Activated T-cell treated with anti-CD3 and anti-CD28 coated beads, Interleukin-2, amount 50 U/mL, for 48 hours (primary cell): ENCODE data around the gene ANO9.
"Not testable (repeated sequence)": the region's sequence is repeated elsewhere in the genome, so short reads cannot be mapped to it uniquely, and the experiment has no call there.

Experiments
- DNase-seq, 2 experiments: peaks; one replicate each; pipeline ENCODE4 v3.0.0-alpha.2; 2020

Gene ANO9

GRCh38 chr11:399731-400211, 42.0 kb downstream of the ANO9 start:
- no peak for DNase-seq

GRCh38 chr11:398826-399225, 43.0 kb downstream of the ANO9 start:
- DNase-seq, result no peak

GRCh38 chr11:396948-397548, 44.8 kb downstream of the ANO9 start:
- peak; percentile 64 to 76 for DNase-seq

GRCh38 chr11:396511-396947, 45.3 kb downstream of the ANO9 start:
- no peak for DNase-seq

- DNase-seq, result no peak
Measured at GRCh38 chr11:395866-396265, 45.9 kb downstream of the ANO9 start.

- DNase-seq, result no peak
Measured at GRCh38 chr11:394858-395655, 46.8 kb downstream of the ANO9 start.

- no peak for DNase-seq
Measured at GRCh38 chr11:394034-394857, 47.6 kb downstream of the ANO9 start, which contains the start of gene PKP3. TSS of gene PKP3 (plus strand) at chr11:394209. CDS start at chr11:394293, 84 bp downstream.

GRCh38 chr11:393219-394033, 48.4 kb downstream of the ANO9 start:
- peak in 1 of 2 experiments; percentile 58 for DNase-seq

GRCh38 chr11:392102-392777, 49.6 kb downstream of the ANO9 start:
- DNase-seq, result no peak

- no peak for DNase-seq
Measured at GRCh38 chr11:391117-392017, 50.4 kb downstream of the ANO9 start.

- DNase-seq, result no peak
Measured at GRCh38 chr11:390175-390574, 51.6 kb downstream of the ANO9 start.

GRCh38 chr11:389369-389768, 52.4 kb downstream of the ANO9 start:
- not testable (repeated sequence) for DNase-seq

- DNase-seq, result no peak
Measured at GRCh38 chr11:387193-387793, 54.5 kb downstream of the ANO9 start.

GRCh38 chr11:386483-386882, 55.3 kb downstream of the ANO9 start:
- no peak for DNase-seq

- DNase-seq, result no peak
Measured at GRCh38 chr11:385594-386351, 56.0 kb downstream of the ANO9 start.

- no peak for DNase-seq
Measured at GRCh38 chr11:384511-384910, 57.3 kb downstream of the ANO9 start.

GRCh38 chr11:383431-383830, 58.4 kb downstream of the ANO9 start:
- DNase-seq, result no peak

GRCh38 chr11:382081-382629, 59.7 kb downstream of the ANO9 start:
- no peak for DNase-seq

GRCh38 chr11:381501-382072, 60.2 kb downstream of the ANO9 start:
- DNase-seq, result no peak
